Natural killer cell treated with Interleukin-12 subunit alpha and Interleukin-12 subunit beta and Interleukin-15 and Interleukin-18, amount 100 ng/mL, for 72 hours (primary cell): ENCODE results near the gene CCL1. TPM values are rescaled to one million over a fixed set of nuclear protein-coding genes. Genes with fewer than 3 reads are reported as not detected.
"Not testable (repeated sequence)": the region's sequence is repeated elsewhere in the genome, so short reads cannot be mapped to it uniquely, and the experiment has no call there.

ENCODE experiments used
- ATAC-seq, 2 donors: fragments of 150-1000 bp; cut with Tn5 transposase in 1 of 2; sonication (Bioruptor Pico), chemical (Tn5 transposase) in 1 of 2; 2 replicates each; pipeline ENCODE4 v1.10.0; 2021
- DNase-seq: peaks from one replicate; pipeline ENCODE4 v3.0.0; 2022; ENCODE audit warnings: low spot score
- H3K27ac Mint-ChIP-seq, 2 donors: 1 replicate in 1 of 2; 2 replicates in 1 of 2; pipeline ENCODE4 v1.8.0; 2022; ENCODE audit warnings: mixed read lengths in 2 of 2, mild to moderate bottlenecking in 1 of 2, moderate library complexity in 1 of 2
- H3K27me3 Mint-ChIP-seq, 2 donors: 1 replicate in 1 of 2; 2 replicates in 1 of 2; pipeline ENCODE4 v1.8.0; 2022; ENCODE audit warnings: mixed read lengths in 2 of 2
- H3K36me3 Mint-ChIP-seq: one replicate; pipeline ENCODE4 v1.8.0; 2022; ENCODE audit warnings: mixed read lengths
- H3K4me1 Mint-ChIP-seq, 2 donors: 1 replicate in 1 of 2; 2 replicates in 1 of 2; pipeline ENCODE4 v1.8.0; 2022; ENCODE audit warnings: low read depth in 2 of 2, mixed read lengths in 2 of 2, mild to moderate bottlenecking in 1 of 2
- H3K4me3 Mint-ChIP-seq: one replicate; pipeline ENCODE4 v1.8.0; 2022; ENCODE audit warnings: mixed read lengths
- H3K9me3 Mint-ChIP-seq: 2 replicates; pipeline ENCODE4 v1.8.0; 2022; ENCODE audit warnings: mixed read lengths
- total RNA-seq, 2 donors: library from RNA; stranded (reverse); gene quantifications; one replicate each; pipeline ENCODE4 v1.2.3, GENCODE V29; 2022

Gene CCL1
- total RNA-seq, 2 donors from 2014 or later: 3.5 to 4.8 TPM

GRCh38 chr17:34327580-34327979 lies 35.5 kb downstream of the CCL1 start:
- H3K36me3 Mint-ChIP-seq: peaks cover 11% of the 10 kb centered on the region
- not testable (repeated sequence) for H3K27ac Mint-ChIP-seq, DNase-seq, H3K9me3 Mint-ChIP-seq, H3K4me3 Mint-ChIP-seq, ATAC-seq, H3K4me1 Mint-ChIP-seq
- H3K27me3 Mint-ChIP-seq: peaks cover 31 to 55% of the 10 kb centered on the region in 2 donors

- no peak overlapping the region for H3K27ac Mint-ChIP-seq
- H3K9me3 Mint-ChIP-seq: no peaks in the 10 kb centered on the region
- peaks cover 11% of the 10 kb centered on the region for H3K36me3 Mint-ChIP-seq
- H3K4me3 Mint-ChIP-seq: no peak overlapping the region
- H3K27me3 Mint-ChIP-seq: peaks cover 19 to 34% of the 10 kb centered on the region in 2 donors
- no peaks in the 10 kb centered on the region for H3K4me1 Mint-ChIP-seq
- no peak for ATAC-seq
- DNase-seq: no peak
Observed at GRCh38 chr17:34321964-34322363, 41.1 kb downstream of the CCL1 start.

- Mint-ChIP-seq H3K36me3 (peaks cover 4% of the 10 kb centered on the region), H3K4me3 (no peak within 1 kb of the TSS), H3K27ac (no peak within 1 kb of the TSS), H3K27me3 (peaks cover 15 to 27% of the 10 kb centered on the region in 2 donors), H3K9me3 (no peaks in the 10 kb centered on the region), H3K4me1 (peaks cover 0 to 7% of the 10 kb centered on the region in 2 donors)
- no peak for ATAC-seq
- DNase-seq: no peak
Observed at GRCh38 chr17:34319039-34319483, 44.0 kb downstream of the CCL1 start, which contains the start of gene CCL8. TSS of gene CCL8 (plus strand) at chr17:34319435. CDS start at chr17:34319502, 67 bp downstream.

GRCh38 chr17:34318474-34318873 lies 44.6 kb downstream of the CCL1 start:
- H3K36me3 Mint-ChIP-seq: no peaks in the 10 kb centered on the region
- no peak overlapping the region for H3K27ac Mint-ChIP-seq
- H3K4me3 Mint-ChIP-seq: no peak overlapping the region
- H3K4me1 Mint-ChIP-seq: peaks cover 0 to 7% of the 10 kb centered on the region in 2 donors
- no peak for ATAC-seq
- no peaks in the 10 kb centered on the region for H3K9me3 Mint-ChIP-seq
- H3K27me3 Mint-ChIP-seq: peaks cover 16 to 26% of the 10 kb centered on the region in 2 donors
- DNase-seq: no peak

- no peak overlapping the region for H3K4me3 Mint-ChIP-seq
- peaks cover 24 to 55% of the 10 kb centered on the region in 2 donors for H3K27me3 Mint-ChIP-seq
- no peaks in the 10 kb centered on the region for H3K9me3 Mint-ChIP-seq
- DNase-seq: no peak
- no peaks in the 10 kb centered on the region for H3K36me3 Mint-ChIP-seq
- peaks cover 0 to 11% of the 10 kb centered on the region in 2 donors for H3K4me1 Mint-ChIP-seq
- H3K27ac Mint-ChIP-seq: no peak overlapping the region
- no peak for ATAC-seq
Observed at GRCh38 chr17:34314279-34314678, 48.8 kb downstream of the CCL1 start.

- Mint-ChIP-seq H3K4me3 (no peak overlapping the region), H3K9me3 (no peaks in the 10 kb centered on the region), H3K4me1 (peaks cover 2 to 15% of the 10 kb centered on the region in 2 donors), H3K36me3 (no peaks in the 10 kb centered on the region), H3K27ac (no peak overlapping the region), H3K27me3 (peaks cover 24 to 64% of the 10 kb centered on the region in 2 donors)
- DNase-seq (no peak), ATAC-seq (no peak)
Observed at GRCh38 chr17:34313164-34313563, 49.9 kb downstream of the CCL1 start.

- Mint-ChIP-seq H3K4me1 (peaks cover 11 to 26% of the 10 kb centered on the region in 2 donors), H3K4me3 (no peak overlapping the region), H3K27ac (peak overlapping the region in 1 of 2 donors; percentile 24), H3K36me3 (no peaks in the 10 kb centered on the region), H3K9me3 (no peaks in the 10 kb centered on the region), H3K27me3 (peaks cover 24 to 60% of the 10 kb centered on the region in 2 donors)
- ATAC-seq: no peak
- no peak for DNase-seq
Observed at GRCh38 chr17:34312080-34312479, 51.0 kb downstream of the CCL1 start.

- peaks cover 16 to 32% of the 10 kb centered on the region in 2 donors for H3K4me1 Mint-ChIP-seq
- no peak overlapping the region for H3K27ac Mint-ChIP-seq
- peaks cover 23 to 52% of the 10 kb centered on the region in 2 donors for H3K27me3 Mint-ChIP-seq
- no peaks in the 10 kb centered on the region for H3K36me3 Mint-ChIP-seq
- DNase-seq (no peak), ATAC-seq (no peak)
- no peak overlapping the region for H3K4me3 Mint-ChIP-seq
- peaks cover 3% of the 10 kb centered on the region for H3K9me3 Mint-ChIP-seq
Observed at GRCh38 chr17:34311291-34311690, 51.7 kb downstream of the CCL1 start.

Other genes starting within 250 kb of the CCL1 start
- gene CCL2, start 107.9 kb downstream of the CCL1 start, total RNA-seq: under 1 TPM in 1 of 2 donors, not detected in 1; 0.40 TPM
- not detected for gene CCL7, start 93.0 kb downstream of the CCL1 start, total RNA-seq
- gene CCL11, start 77.5 kb downstream of the CCL1 start, total RNA-seq: not detected
- not detected for gene CCL8, start 43.8 kb downstream of the CCL1 start, total RNA-seq
- gene CCL13, start 6.8 kb downstream of the CCL1 start, total RNA-seq: not detected
- not detected for gene TMEM132E, start 216.3 kb upstream of the CCL1 start, total RNA-seq